ENCODE results near the gene LYPD8. TPM values are rescaled to one million over a fixed set of nuclear protein-coding genes. Genes with fewer than 3 reads are reported as not detected.

LYPD8 gene
- total RNA-seq, 1 experiment from 2014 or later: not detected

DNA sequence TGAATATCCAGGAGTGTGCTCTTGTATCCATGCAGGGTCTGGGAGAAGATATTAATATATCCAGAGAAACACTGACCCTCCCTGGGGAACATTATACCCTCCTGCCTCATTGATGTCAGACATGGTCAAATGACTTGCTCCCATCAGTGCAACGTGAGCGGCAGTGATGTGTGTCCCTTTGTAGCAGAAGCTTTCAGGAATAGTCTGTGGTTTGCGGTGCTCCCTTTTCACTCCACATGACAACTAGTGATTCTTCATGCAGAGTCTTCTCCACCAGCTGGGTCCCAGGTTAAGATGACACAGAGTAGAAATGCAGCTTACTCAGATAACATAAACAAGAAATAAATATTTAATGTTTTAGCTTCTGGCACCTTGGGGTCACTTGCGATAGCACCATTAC is 31.9 kb upstream of the LYPD8 start:
- Histone ChIP-seq H2AFZ (ENCODE audit: low read length) (no peak overlapping the region), H3K9me3 (ENCODE audit: low read length) (no peaks in the 10 kb centered on the region), H3F3A (ENCODE audit: low read length, unreplicated experiment) (no peaks in the 10 kb centered on the region), H3K79me2 (ENCODE audit: low read length) (no peaks in the 10 kb centered on the region), H3K4me3 (ENCODE audit: low read length) (no peak overlapping the region), H3K27me3 (ENCODE audit: low read length) (no peaks in the 10 kb centered on the region; the same call in 1 of the 2 replicates), H3K9me2 (replicated peaks; ENCODE audit: low read length) (no peaks in the 10 kb centered on the region), H3K4me2 (ENCODE audit: low read length) (no peak overlapping the region), H3K27ac (ENCODE audit: low read length) (no peak overlapping the region), H4K20me1 (ENCODE audit: low read length) (no peaks in the 10 kb centered on the region), H3K36me3 (ENCODE audit: low read depth, low read length) (no peaks in the 10 kb centered on the region), H3K4me1 (ENCODE audit: insufficient read depth, low read length) (peaks cover 2% of the 10 kb centered on the region), H3K9ac (ENCODE audit: low read length) (no peak overlapping the region)
- TF ChIP-seq EZH2 (IDR thresholded peaks at IDR 0.05; ENCODE audit: low read length, unreplicated experiment): no peak
- TF ChIP-seq CTCF (conservative IDR thresholded peaks at IDR 0.05; ENCODE audit: low read depth, low read length): no peak
- no peak for TF ChIP-seq EZH2phosphoT487 (IDR thresholded peaks at IDR 0.05; ENCODE audit: borderline replicate concordance, low read length)
- POLR2A ChIA-PET (ENCODE audit: unreplicated experiment): no interaction called here
- no peak for ATAC-seq
- CTCF ChIA-PET: interaction anchor here (0.6 kb wide), 1 partner anchor 22 kb away, joined by 3 read pairs; no protein-coding TSS in a partner anchor
- no peak for DNase-seq
- intact Hi-C loops (cut with micrococcal nuclease): no loop called here
- no TSS peak for BruUV-seq (replicated peaks)

- ChIA-PET POLR2A (ENCODE audit: unreplicated experiment) (no interaction called here), CTCF (no interaction called here)
- DNase-seq (peak; percentile 48), ATAC-seq (peak; percentile 47)
- Histone ChIP-seq H3K4me3 (ENCODE audit: low read length) (no peak overlapping the region), H3K36me3 (ENCODE audit: low read depth, low read length) (no peaks in the 10 kb centered on the region), H3K79me2 (ENCODE audit: low read length) (no peaks in the 10 kb centered on the region), H3K4me2 (ENCODE audit: low read length) (no peak overlapping the region), H3F3A (ENCODE audit: low read length, unreplicated experiment) (no peaks in the 10 kb centered on the region), H3K27me3 (ENCODE audit: low read length) (no peaks in the 10 kb centered on the region; the same call in 1 of the 2 replicates), H3K9me3 (ENCODE audit: low read length) (no peaks in the 10 kb centered on the region), H3K9me2 (replicated peaks; ENCODE audit: low read length) (no peaks in the 10 kb centered on the region), H2AFZ (ENCODE audit: low read length) (no peak overlapping the region), H3K4me1 (ENCODE audit: insufficient read depth, low read length) (peaks cover 7% of the 10 kb centered on the region), H3K9ac (ENCODE audit: low read length) (no peak overlapping the region), H3K27ac (ENCODE audit: low read length) (no peak overlapping the region), H4K20me1 (ENCODE audit: low read length) (no peaks in the 10 kb centered on the region)
- intact Hi-C loops (cut with micrococcal nuclease): no loop called here
- TF ChIP-seq EZH2phosphoT487 (IDR thresholded peaks at IDR 0.05; ENCODE audit: borderline replicate concordance, low read length) (no peak), CTCF (conservative IDR thresholded peaks at IDR 0.05; ENCODE audit: low read depth, low read length) (no peak), EZH2 (IDR thresholded peaks at IDR 0.05; ENCODE audit: low read length, unreplicated experiment) (no peak)
- BruUV-seq (replicated peaks): no TSS peak
These were observed 30.6 kb upstream of the LYPD8 start for GRCh38 chr1:248786156-248786555.

GRCh38 chr1:248783367-248783766 is 27.8 kb upstream of the LYPD8 start:
- no peaks in the 10 kb centered on the region for H3K9me2 ChIP-seq (replicated peaks; ENCODE audit: low read length)
- no TSS peak for BruUV-seq (replicated peaks)
- CTCF ChIA-PET: no interaction called here
- DNase-seq (no peak), ATAC-seq (no peak)
- POLR2A ChIA-PET (ENCODE audit: unreplicated experiment): no interaction called here
- no peak overlapping the region for H3K27ac ChIP-seq (ENCODE audit: low read length)
- H4K20me1 ChIP-seq (ENCODE audit: low read length): no peaks in the 10 kb centered on the region
- TF ChIP-seq EZH2phosphoT487 (IDR thresholded peaks at IDR 0.05; ENCODE audit: borderline replicate concordance, low read length) (no peak), CTCF (conservative IDR thresholded peaks at IDR 0.05; ENCODE audit: low read depth, low read length) (no peak), EZH2 (IDR thresholded peaks at IDR 0.05; ENCODE audit: low read length, unreplicated experiment) (no peak)
- no peak overlapping the region for H3K9ac ChIP-seq (ENCODE audit: low read length)
- H3F3A ChIP-seq (ENCODE audit: low read length, unreplicated experiment): no peaks in the 10 kb centered on the region
- no peaks in the 10 kb centered on the region for H3K36me3 ChIP-seq (ENCODE audit: low read depth, low read length)
- H3K79me2 ChIP-seq (ENCODE audit: low read length): no peaks in the 10 kb centered on the region
- intact Hi-C loops (cut with micrococcal nuclease): no loop called here
- peaks cover 7% of the 10 kb centered on the region for H3K4me1 ChIP-seq (ENCODE audit: insufficient read depth, low read length)
- no peaks in the 10 kb centered on the region for H3K27me3 ChIP-seq (ENCODE audit: low read length)
- no peak overlapping the region for H2AFZ ChIP-seq (ENCODE audit: low read length)
- H3K9me3 ChIP-seq (ENCODE audit: low read length): no peaks in the 10 kb centered on the region
- no peak overlapping the region for H3K4me2 ChIP-seq (ENCODE audit: low read length)
- H3K4me3 ChIP-seq (ENCODE audit: low read length): no peak overlapping the region

Data from PC-3 (cell line).